HCT116 (cell line): Measurements from ENCODE around the gene DIP2A.

Source experiments
- CEBPB ChIP-seq: IDR thresholded peaks from 2 replicates; pipeline ENCODE4 v1.6.1; 2012; ENCODE audit warnings: low read depth
- EGR1 ChIP-seq: IDR thresholded peaks from 2 replicates; pipeline ENCODE4 v1.6.1; 2012; ENCODE audit warnings: low read depth
- ELF1 ChIP-seq: IDR thresholded peaks from 2 replicates; pipeline ENCODE4 v1.6.1; 2012; ENCODE audit warnings: low read depth, borderline replicate concordance
- EZH2 ChIP-seq: fragments of 200-600 bp; sonication (generic); IDR thresholded peaks from 2 replicates; pipeline ENCODE4 v1.6.1; 2017; ENCODE audit warnings: antibody characterized with exemption, mixed run types
- FOSL1 ChIP-seq: IDR thresholded peaks from 2 replicates; pipeline ENCODE4 v1.6.1; 2012; ENCODE audit warnings: low read depth
- POLR2AphosphoS5 ChIP-seq: IDR thresholded peaks from 2 replicates; pipeline ENCODE4 v1.6.1; 2011; ENCODE audit warnings: mild to moderate bottlenecking, low read depth, low read length, moderate library complexity
- SP1 ChIP-seq: IDR thresholded peaks from 2 replicates; pipeline ENCODE4 v1.6.1; 2012; ENCODE audit warnings: low read depth
- TCF7L2 ChIP-seq: IDR thresholded peaks from 2 replicates; pipeline ENCODE4 v1.7.0; 2011; ENCODE audit warnings: borderline replicate concordance, inconsistent platforms; ENCODE audit not compliant: insufficient read depth, insufficient read length; ENCODE audit errors: extremely low read depth
- ZNF274 ChIP-seq: fragments of 200-500 bp; sonication (Bioruptor generic); IDR thresholded peaks from 2 replicates; pipeline ENCODE4 v1.6.1; 2014; ENCODE audit warnings: mild to moderate bottlenecking, low read depth, low read length, inconsistent platforms
- TF ChIP-seq, protein P1 (sequence below), 3 experiments: fragments of 200-600 bp in 1 of 3; sonication (generic) in 1 of 3; IDR thresholded peaks in 2 of 3; conservative IDR thresholded peaks in 1 of 3; 2 replicates each; pipeline ENCODE4 v1.5.1; 2012 to 2017; ENCODE audit warnings: low read depth in 2 of 3, low read length in 2 of 3, antibody characterized with exemption in 1 of 3, borderline replicate concordance in 1 of 3, control low read depth in 1 of 3, mild to moderate bottlenecking in 1 of 3, mixed read lengths in 1 of 3, mixed run types in 1 of 3, moderate library complexity in 1 of 3; ENCODE audit not compliant: insufficient read depth in 1 of 3
- TF ChIP-seq, protein P2 (sequence below): IDR thresholded peaks from 2 replicates; pipeline ENCODE4 v1.6.1; 2012

DNA sequence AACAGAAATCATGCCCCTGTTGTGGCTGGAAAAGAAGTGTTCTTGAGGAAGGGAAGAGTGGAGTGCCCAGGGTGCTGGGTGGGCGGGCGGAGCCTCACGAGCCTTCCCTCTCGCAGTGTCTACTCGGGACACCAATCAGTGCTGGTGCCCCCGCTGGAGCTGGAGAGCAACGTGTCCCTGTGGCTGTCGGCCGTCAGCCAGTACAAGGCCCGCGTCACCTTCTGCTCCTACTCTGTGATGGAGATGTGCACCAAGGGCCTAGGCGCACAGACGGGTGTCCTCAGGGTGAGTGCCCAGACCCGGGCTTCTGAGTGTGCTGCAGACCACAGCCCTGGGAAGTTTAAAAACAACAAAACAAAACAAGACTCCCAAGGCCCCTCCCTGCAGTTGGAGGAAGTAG is 98.8 kb downstream of the DIP2A start:
- TF ChIP-seq, protein P1, sequence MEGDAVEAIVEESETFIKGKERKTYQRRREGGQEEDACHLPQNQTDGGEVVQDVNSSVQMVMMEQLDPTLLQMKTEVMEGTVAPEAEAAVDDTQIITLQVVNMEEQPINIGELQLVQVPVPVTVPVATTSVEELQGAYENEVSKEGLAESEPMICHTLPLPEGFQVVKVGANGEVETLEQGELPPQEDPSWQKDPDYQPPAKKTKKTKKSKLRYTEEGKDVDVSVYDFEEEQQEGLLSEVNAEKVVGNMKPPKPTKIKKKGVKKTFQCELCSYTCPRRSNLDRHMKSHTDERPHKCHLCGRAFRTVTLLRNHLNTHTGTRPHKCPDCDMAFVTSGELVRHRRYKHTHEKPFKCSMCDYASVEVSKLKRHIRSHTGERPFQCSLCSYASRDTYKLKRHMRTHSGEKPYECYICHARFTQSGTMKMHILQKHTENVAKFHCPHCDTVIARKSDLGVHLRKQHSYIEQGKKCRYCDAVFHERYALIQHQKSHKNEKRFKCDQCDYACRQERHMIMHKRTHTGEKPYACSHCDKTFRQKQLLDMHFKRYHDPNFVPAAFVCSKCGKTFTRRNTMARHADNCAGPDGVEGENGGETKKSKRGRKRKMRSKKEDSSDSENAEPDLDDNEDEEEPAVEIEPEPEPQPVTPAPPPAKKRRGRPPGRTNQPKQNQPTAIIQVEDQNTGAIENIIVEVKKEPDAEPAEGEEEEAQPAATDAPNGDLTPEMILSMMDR (IDR thresholded peaks at IDR 0.05 in 2 of 3, conservative IDR thresholded peaks at IDR 0.05 in 1 of 3; ENCODE audit: borderline replicate concordance in 1 of 3, insufficient read depth in 1 of 3, low read depth in 2 of 3, low read length in 2 of 3) = no peak
- TF ChIP-seq TCF7L2 (no peak), ELF1 (no peak), CEBPB (no peak), ZNF274 (no peak), SP1 (no peak), EZH2 (no peak), FOSL1 (no peak), POLR2AphosphoS5 (no peak), EGR1 (no peak)
- TF ChIP-seq, protein P2, sequence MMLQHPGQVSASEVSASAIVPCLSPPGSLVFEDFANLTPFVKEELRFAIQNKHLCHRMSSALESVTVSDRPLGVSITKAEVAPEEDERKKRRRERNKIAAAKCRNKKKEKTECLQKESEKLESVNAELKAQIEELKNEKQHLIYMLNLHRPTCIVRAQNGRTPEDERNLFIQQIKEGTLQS = no peak
